ENCODE measurements around the gene DECR2. TPM values are rescaled to one million over a fixed set of nuclear protein-coding genes. Genes with fewer than 3 reads are reported as not detected.
"Not testable (repeated sequence)": the region's sequence is repeated elsewhere in the genome, so short reads cannot be mapped to it uniquely, and the experiment has no call there.

The DECR2 gene
- total RNA-seq, 1 donor from 2014 or later: 2.6 TPM

- no peak overlapping the region for H3K9ac ChIP-seq (ENCODE audit: low read depth in 1 of 3, low read length in 3 of 3)
- H3K27me3 ChIP-seq (ENCODE audit: control insufficient read depth in 3 of 3, insufficient read depth in 3 of 3, low read length in 3 of 3): no peaks in the 10 kb centered on the region
- no peak overlapping the region for H3K27ac ChIP-seq (ENCODE audit: low read depth, low read length)
- peaks cover 12 to 15% (median 13%) of the 10 kb centered on the region in 3 donors for H3K4me1 ChIP-seq (ENCODE audit: control insufficient read depth in 3 of 3, insufficient read depth in 3 of 3, low read length in 3 of 3)
- H3K9me3 ChIP-seq (ENCODE audit: control insufficient read depth in 3 of 3, low read length in 3 of 3): no peaks in the 10 kb centered on the region
- H3K4me3 ChIP-seq (ENCODE audit: low read length in 3 of 3): no peak overlapping the region
- peaks cover 24 to 40% (median 34%) of the 10 kb centered on the region in 3 donors for H3K36me3 ChIP-seq (ENCODE audit: control insufficient read depth in 3 of 3, insufficient read depth in 3 of 3, low read length in 3 of 3)
These were observed 28.6 kb upstream of the DECR2 start for GRCh38 chr16:373020-373598.

GRCh38 chr16:373848-374615 lies 27.7 kb upstream of the DECR2 start:
- H3K9ac ChIP-seq (ENCODE audit: low read depth in 1 of 3, low read length in 3 of 3): no peak overlapping the region
- H3K27ac ChIP-seq (ENCODE audit: low read depth, low read length): no peak overlapping the region
- no peaks in the 10 kb centered on the region for H3K9me3 ChIP-seq (ENCODE audit: control insufficient read depth in 3 of 3, low read length in 3 of 3)
- peaks cover 12 to 15% (median 13%) of the 10 kb centered on the region in 3 donors for H3K4me1 ChIP-seq (ENCODE audit: control insufficient read depth in 3 of 3, insufficient read depth in 3 of 3, low read length in 3 of 3)
- no peaks in the 10 kb centered on the region for H3K27me3 ChIP-seq (ENCODE audit: control insufficient read depth in 3 of 3, insufficient read depth in 3 of 3, low read length in 3 of 3)
- H3K4me3 ChIP-seq (ENCODE audit: low read length in 3 of 3): no peak overlapping the region
- H3K36me3 ChIP-seq (ENCODE audit: control insufficient read depth in 3 of 3, insufficient read depth in 3 of 3, low read length in 3 of 3): peaks cover 16 to 30% (median 26%) of the 10 kb centered on the region in 3 donors

GRCh38 chr16:374616-374926 lies 27.1 kb upstream of the DECR2 start:
- Histone ChIP-seq H3K4me1 (ENCODE audit: control insufficient read depth in 3 of 3, insufficient read depth in 3 of 3, low read length in 3 of 3) (peaks cover 9 to 13% (median 9%) of the 10 kb centered on the region in 3 donors), H3K9me3 (ENCODE audit: control insufficient read depth in 3 of 3, low read length in 3 of 3) (no peaks in the 10 kb centered on the region), H3K27ac (ENCODE audit: low read depth, low read length) (no peak overlapping the region), H3K27me3 (ENCODE audit: control insufficient read depth in 3 of 3, insufficient read depth in 3 of 3, low read length in 3 of 3) (no peaks in the 10 kb centered on the region), H3K9ac (ENCODE audit: low read depth in 1 of 3, low read length in 3 of 3) (no peak overlapping the region), H3K36me3 (ENCODE audit: control insufficient read depth in 3 of 3, insufficient read depth in 3 of 3, low read length in 3 of 3) (peaks cover 16 to 30% (median 25%) of the 10 kb centered on the region in 3 donors), H3K4me3 (ENCODE audit: low read length in 3 of 3) (no peak overlapping the region)

GRCh38 chr16:375212-375611 lies 26.5 kb upstream of the DECR2 start:
- no peak overlapping the region for H3K9ac ChIP-seq (ENCODE audit: low read depth in 1 of 3, low read length in 3 of 3)
- peaks cover 4 to 10% (median 9%) of the 10 kb centered on the region in 3 donors for H3K4me1 ChIP-seq (ENCODE audit: control insufficient read depth in 3 of 3, insufficient read depth in 3 of 3, low read length in 3 of 3)
- peaks cover 16 to 30% (median 25%) of the 10 kb centered on the region in 3 donors for H3K36me3 ChIP-seq (ENCODE audit: control insufficient read depth in 3 of 3, insufficient read depth in 3 of 3, low read length in 3 of 3)
- no peak overlapping the region for H3K4me3 ChIP-seq (ENCODE audit: low read length in 3 of 3)
- no peak overlapping the region for H3K27ac ChIP-seq (ENCODE audit: low read depth, low read length)
- no peaks in the 10 kb centered on the region for H3K27me3 ChIP-seq (ENCODE audit: control insufficient read depth in 3 of 3, insufficient read depth in 3 of 3, low read length in 3 of 3)
- no peaks in the 10 kb centered on the region for H3K9me3 ChIP-seq (ENCODE audit: control insufficient read depth in 3 of 3, low read length in 3 of 3)

GRCh38 chr16:375927-376816 lies 25.5 kb upstream of the DECR2 start:
- Histone ChIP-seq H3K9me3 (ENCODE audit: control insufficient read depth in 3 of 3, low read length in 3 of 3) (no peaks in the 10 kb centered on the region), H3K27ac (ENCODE audit: low read depth, low read length) (no peak overlapping the region), H3K27me3 (ENCODE audit: control insufficient read depth in 3 of 3, insufficient read depth in 3 of 3, low read length in 3 of 3) (no peaks in the 10 kb centered on the region), H3K36me3 (ENCODE audit: control insufficient read depth in 3 of 3, insufficient read depth in 3 of 3, low read length in 3 of 3) (peaks cover 16 to 30% (median 25%) of the 10 kb centered on the region in 3 donors), H3K4me3 (ENCODE audit: low read length in 3 of 3) (no peak overlapping the region), H3K9ac (ENCODE audit: low read depth in 1 of 3, low read length in 3 of 3) (no peak overlapping the region), H3K4me1 (ENCODE audit: control insufficient read depth in 3 of 3, insufficient read depth in 3 of 3, low read length in 3 of 3) (peaks cover 2 to 14% (median 8%) of the 10 kb centered on the region in 3 donors)

GRCh38 chr16:376817-377418 lies 24.8 kb upstream of the DECR2 start:
- Histone ChIP-seq H3K9ac (ENCODE audit: low read depth in 1 of 3, low read length in 3 of 3) (no peak overlapping the region), H3K27ac (ENCODE audit: low read depth, low read length) (no peak overlapping the region), H3K36me3 (ENCODE audit: control insufficient read depth in 3 of 3, insufficient read depth in 3 of 3, low read length in 3 of 3) (peaks cover 16 to 30% (median 22%) of the 10 kb centered on the region in 3 donors), H3K9me3 (ENCODE audit: control insufficient read depth in 3 of 3, low read length in 3 of 3) (no peaks in the 10 kb centered on the region), H3K4me3 (ENCODE audit: low read length in 3 of 3) (no peak overlapping the region), H3K4me1 (ENCODE audit: control insufficient read depth in 3 of 3, insufficient read depth in 3 of 3, low read length in 3 of 3) (peaks cover 2 to 14% (median 8%) of the 10 kb centered on the region in 3 donors), H3K27me3 (ENCODE audit: control insufficient read depth in 3 of 3, insufficient read depth in 3 of 3, low read length in 3 of 3) (no peaks in the 10 kb centered on the region)

- no peak overlapping the region for H3K9ac ChIP-seq (ENCODE audit: low read depth in 1 of 3, low read length in 3 of 3)
- no peak overlapping the region for H3K27ac ChIP-seq (ENCODE audit: low read depth, low read length)
- no peaks in the 10 kb centered on the region for H3K9me3 ChIP-seq (ENCODE audit: control insufficient read depth in 3 of 3, low read length in 3 of 3)
- H3K36me3 ChIP-seq (ENCODE audit: control insufficient read depth in 3 of 3, insufficient read depth in 3 of 3, low read length in 3 of 3): peaks cover 12 to 26% (median 19%) of the 10 kb centered on the region in 3 donors
- H3K4me3 ChIP-seq (ENCODE audit: low read length in 3 of 3): no peak overlapping the region
- H3K27me3 ChIP-seq (ENCODE audit: control insufficient read depth in 3 of 3, insufficient read depth in 3 of 3, low read length in 3 of 3): no peaks in the 10 kb centered on the region
- H3K4me1 ChIP-seq (ENCODE audit: control insufficient read depth in 3 of 3, insufficient read depth in 3 of 3, low read length in 3 of 3): peaks cover 2 to 18% (median 8%) of the 10 kb centered on the region in 3 donors
These were observed 24.2 kb upstream of the DECR2 start for GRCh38 chr16:377419-377951.

- H3K36me3 ChIP-seq (ENCODE audit: control insufficient read depth in 3 of 3, insufficient read depth in 3 of 3, low read length in 3 of 3): peaks cover 12 to 23% (median 15%) of the 10 kb centered on the region in 3 donors
- not testable (repeated sequence) for H3K9me3 ChIP-seq (ENCODE audit: control insufficient read depth in 3 of 3, low read length in 3 of 3); H3K9ac ChIP-seq (ENCODE audit: low read depth in 1 of 3, low read length in 3 of 3); H3K27ac ChIP-seq (ENCODE audit: low read depth, low read length); H3K4me3 ChIP-seq (ENCODE audit: low read length in 3 of 3); H3K27me3 ChIP-seq (ENCODE audit: control insufficient read depth in 3 of 3, insufficient read depth in 3 of 3, low read length in 3 of 3)
- H3K4me1 ChIP-seq (ENCODE audit: control insufficient read depth in 3 of 3, insufficient read depth in 3 of 3, low read length in 3 of 3): peaks cover 9 to 21% (median 12%) of the 10 kb centered on the region in 3 donors
These were observed 23.4 kb upstream of the DECR2 start for GRCh38 chr16:378113-378820.

GRCh38 chr16:378821-379182 lies 22.9 kb upstream of the DECR2 start:
- Histone ChIP-seq H3K4me1 (ENCODE audit: control insufficient read depth in 3 of 3, insufficient read depth in 3 of 3, low read length in 3 of 3) (peaks cover 14 to 26% (median 15%) of the 10 kb centered on the region in 3 donors), H3K27ac (ENCODE audit: low read depth, low read length) (no peak overlapping the region), H3K9me3 (ENCODE audit: control insufficient read depth in 3 of 3, low read length in 3 of 3) (no peaks in the 10 kb centered on the region), H3K36me3 (ENCODE audit: control insufficient read depth in 3 of 3, insufficient read depth in 3 of 3, low read length in 3 of 3) (peaks cover 11 to 21% (median 15%) of the 10 kb centered on the region in 3 donors), H3K4me3 (ENCODE audit: low read length in 3 of 3) (no peak overlapping the region), H3K27me3 (ENCODE audit: control insufficient read depth in 3 of 3, insufficient read depth in 3 of 3, low read length in 3 of 3) (no peaks in the 10 kb centered on the region), H3K9ac (ENCODE audit: low read depth in 1 of 3, low read length in 3 of 3) (no peak overlapping the region)
